Activated T-cell treated with anti-CD3 and anti-CD28 coated beads for 24 hours (primary cell): ENCODE results near the gene THOC6.

Experiments
- DNase-seq: peaks from one replicate; pipeline ENCODE4 v3.0.0-alpha.2; 2020; ENCODE audit warnings: low read depth

THOC6 gene

GRCh38 chr16:3015865-3016521, 7.8 kb upstream of the THOC6 start:
- no peak for DNase-seq

- no peak for DNase-seq
Observed at GRCh38 chr16:3017344-3017743, 6.5 kb upstream of the THOC6 start.

GRCh38 chr16:3017794-3018506, 5.9 kb upstream of the THOC6 start, which contains the start of gene CLDN6:
Gene CLDN6, minus strand, starts transcription at chr16:3018183. Its CDS starts 2,162 bp downstream, at chr16:3016021.
- DNase-seq, result no peak

- DNase-seq, result no peak
Observed at GRCh38 chr16:3019594-3020246, 4.1 kb upstream of the THOC6 start.

- peak; percentile 49 for DNase-seq
Observed at GRCh38 chr16:3020247-3020603, 3.6 kb upstream of the THOC6 start, which contains the start of gene TNFRSF12A. Gene TNFRSF12A, plus strand, starts transcription at chr16:3020368. Its CDS starts 30 bp downstream, at chr16:3020398.

GRCh38 chr16:3020604-3021448, 3.0 kb upstream of the THOC6 start:
- DNase-seq, result peak; percentile 33

GRCh38 chr16:3021449-3022207, 2.2 kb upstream of the THOC6 start:
- DNase-seq, result peak; percentile 80

- peak; percentile 84 for DNase-seq
Observed at GRCh38 chr16:3022208-3022683, 1.6 kb upstream of the THOC6 start.

GRCh38 chr16:3022684-3023414, 986 bp upstream of the THOC6 start:
- no peak for DNase-seq

GRCh38 chr16:3023415-3023668, 493 bp upstream of the THOC6 start:
- no peak for DNase-seq

GRCh38 chr16:3025032-3026002, 1.5 kb downstream of the THOC6 start:
- no peak for DNase-seq

- no peak for DNase-seq
Observed at GRCh38 chr16:3026003-3026378, 2.2 kb downstream of the THOC6 start.

GRCh38 chr16:3026609-3027488, 3.0 kb downstream of the THOC6 start:
- DNase-seq, result no peak

- DNase-seq, result no peak
Observed at GRCh38 chr16:3027489-3027795, 3.6 kb downstream of the THOC6 start.

GRCh38 chr16:3027983-3028715, 4.3 kb downstream of the THOC6 start:
- peak; percentile 79 for DNase-seq

- DNase-seq, result no peak
Observed at GRCh38 chr16:3028716-3029319, 5.0 kb downstream of the THOC6 start.

GRCh38 chr16:3029491-3030221, 5.8 kb downstream of the THOC6 start:
- peak; percentile 28 for DNase-seq
